Loucy (cell line): Measurements from ENCODE around the gene CXCL17.

ENCODE experiments used
- H2AFZ ChIP-seq: fragments of 200-600 bp; sonication (generic); 2 replicates; pipeline ENCODE4 v1.6.0; 2016; ENCODE audit warnings: antibody characterized with exemption, mild to moderate bottlenecking, low read length, moderate library complexity
- H3F3A ChIP-seq: fragments of 200-600 bp; 2 replicates; pipeline ENCODE4 v1.6.0; 2016; ENCODE audit warnings: antibody characterized with exemption, low read depth, mild to moderate bottlenecking
- H3K27me3 ChIP-seq: fragments of 200-600 bp; sonication (generic); 2 replicates; pipeline ENCODE4 v1.6.1; 2014; ENCODE audit warnings: low read length, mild to moderate bottlenecking; ENCODE audit not compliant: insufficient read depth, poor library complexity, severe bottlenecking
- H3K36me3 ChIP-seq: fragments of 200-600 bp; sonication (generic); 2 replicates; pipeline ENCODE4 v1.6.1; 2016; ENCODE audit warnings: low read length; ENCODE audit not compliant: insufficient read depth
- H3K4me1 ChIP-seq: fragments of 200-600 bp; sonication (generic); 2 replicates; pipeline ENCODE4 v1.5.1; 2014; ENCODE audit warnings: low read length, mild to moderate bottlenecking; ENCODE audit not compliant: insufficient read depth, poor library complexity, severe bottlenecking
- H3K4me2 ChIP-seq: fragments of 200-600 bp; sonication (generic); 2 replicates; pipeline ENCODE4 v1.6.0; 2014; ENCODE audit warnings: antibody characterized with exemption, low read length, low read depth, mild to moderate bottlenecking; ENCODE audit not compliant: poor library complexity, severe bottlenecking
- H3K4me3 ChIP-seq: fragments of 200-600 bp; sonication (generic); 2 replicates; pipeline ENCODE4 v1.5.1; 2014; ENCODE audit warnings: low read length, mild to moderate bottlenecking, mixed read lengths; ENCODE audit not compliant: poor library complexity, severe bottlenecking
- H3K79me2 ChIP-seq: fragments of 200-600 bp; sonication (generic); 2 replicates; pipeline ENCODE4 v1.6.1; 2014; ENCODE audit warnings: low read length; ENCODE audit not compliant: insufficient read depth
- H3K9ac ChIP-seq: fragments of 200-600 bp; sonication (generic); 2 replicates; pipeline ENCODE4 v1.6.0; 2014; ENCODE audit warnings: mild to moderate bottlenecking, low read depth, low read length, moderate library complexity; ENCODE audit not compliant: poor library complexity, severe bottlenecking
- H3K9me2 ChIP-seq: fragments of 200-600 bp; sonication (generic); replicated peaks from 2 replicates; pipeline ENCODE4 v1.6.1; 2016; ENCODE audit warnings: low read depth, low read length, mixed read lengths
- H3K9me3 ChIP-seq: fragments of 200-600 bp; sonication (generic); 2 replicates; pipeline ENCODE4 v1.6.1; 2014; ENCODE audit warnings: mild to moderate bottlenecking, antibody characterized with exemption, low read length, low read depth; ENCODE audit not compliant: insufficient read depth
- H4K20me1 ChIP-seq: fragments of 200-600 bp; sonication (generic); 2 replicates; pipeline ENCODE4 v1.6.0; 2014; ENCODE audit warnings: antibody characterized with exemption, low read length, mild to moderate bottlenecking; ENCODE audit not compliant: insufficient read depth, poor library complexity, severe bottlenecking
- EZH2phosphoT487 ChIP-seq: fragments of 200-600 bp; IDR thresholded peaks from 2 replicates; pipeline ENCODE4 v1.6.1; 2018; ENCODE audit warnings: antibody characterized with exemption, mild to moderate bottlenecking, moderate library complexity, borderline replicate concordance
- TF ChIP-seq, protein P1 (sequence below): fragments of 200-600 bp; sonication (generic); conservative IDR thresholded peaks from 2 replicates; pipeline ENCODE4 v1.5.1; 2014; ENCODE audit warnings: mild to moderate bottlenecking, antibody characterized with exemption, low read length

CXCL17 gene

GRCh38 chr19:42392165-42392564 lies 50.6 kb downstream of the CXCL17 start:
- Histone ChIP-seq H3K36me3 (no peaks in the 10 kb centered on the region), H3K9me3 (no peaks in the 10 kb centered on the region), H3K4me1 (peaks cover 9% of the 10 kb centered on the region), H2AFZ (no peak overlapping the region), H3K27me3 (no peaks in the 10 kb centered on the region), H3K9ac (no peak overlapping the region), H3K79me2 (peaks cover 1% of the 10 kb centered on the region; the same call in 1 of the 2 replicates), H4K20me1 (no peaks in the 10 kb centered on the region), H3F3A (no peaks in the 10 kb centered on the region), H3K9me2 (no peaks in the 10 kb centered on the region), H3K4me2 (no peak overlapping the region), H3K4me3 (no peak overlapping the region)
- TF ChIP-seq, protein P1, sequence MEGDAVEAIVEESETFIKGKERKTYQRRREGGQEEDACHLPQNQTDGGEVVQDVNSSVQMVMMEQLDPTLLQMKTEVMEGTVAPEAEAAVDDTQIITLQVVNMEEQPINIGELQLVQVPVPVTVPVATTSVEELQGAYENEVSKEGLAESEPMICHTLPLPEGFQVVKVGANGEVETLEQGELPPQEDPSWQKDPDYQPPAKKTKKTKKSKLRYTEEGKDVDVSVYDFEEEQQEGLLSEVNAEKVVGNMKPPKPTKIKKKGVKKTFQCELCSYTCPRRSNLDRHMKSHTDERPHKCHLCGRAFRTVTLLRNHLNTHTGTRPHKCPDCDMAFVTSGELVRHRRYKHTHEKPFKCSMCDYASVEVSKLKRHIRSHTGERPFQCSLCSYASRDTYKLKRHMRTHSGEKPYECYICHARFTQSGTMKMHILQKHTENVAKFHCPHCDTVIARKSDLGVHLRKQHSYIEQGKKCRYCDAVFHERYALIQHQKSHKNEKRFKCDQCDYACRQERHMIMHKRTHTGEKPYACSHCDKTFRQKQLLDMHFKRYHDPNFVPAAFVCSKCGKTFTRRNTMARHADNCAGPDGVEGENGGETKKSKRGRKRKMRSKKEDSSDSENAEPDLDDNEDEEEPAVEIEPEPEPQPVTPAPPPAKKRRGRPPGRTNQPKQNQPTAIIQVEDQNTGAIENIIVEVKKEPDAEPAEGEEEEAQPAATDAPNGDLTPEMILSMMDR, result no peak
- no peak for TF ChIP-seq EZH2phosphoT487

DNA sequence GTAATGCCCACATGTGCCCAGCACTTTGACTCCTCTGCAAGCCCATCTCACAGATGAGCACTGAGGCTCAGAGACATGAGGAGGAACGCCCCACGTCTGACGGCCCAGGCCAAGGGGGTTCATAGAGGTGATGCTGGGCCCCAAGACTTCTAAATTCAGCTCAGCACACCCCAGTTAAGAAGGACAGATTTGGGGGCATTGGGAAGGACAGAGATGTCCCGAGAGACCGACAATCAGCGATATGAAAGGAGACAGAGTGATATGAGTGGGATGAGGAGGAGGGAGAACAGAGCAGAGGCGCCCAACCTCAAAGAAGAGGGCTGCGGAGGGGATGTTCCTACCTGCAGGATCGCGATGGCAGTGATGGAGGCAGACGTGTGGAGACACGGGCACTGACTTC lies 52.8 kb downstream of the CXCL17 start, which contains the start of gene CNFN:
TSS of gene CNFN (minus strand) at position 399 of the 400 bp plus-strand sequence. CDS start 1,260 bp downstream, outside the sequence.
- no peak within 1 kb of the TSS for H3K4me2 ChIP-seq
- H3K36me3 ChIP-seq, result no peaks in the 10 kb centered on the region
- no peaks in the 10 kb centered on the region for H3F3A ChIP-seq
- H3K9me3 ChIP-seq, result no peaks in the 10 kb centered on the region
- no peak within 1 kb of the TSS for H3K4me3 ChIP-seq
- no peaks in the 10 kb centered on the region for H3K27me3 ChIP-seq
- peaks cover 6% of the 10 kb centered on the region for H3K4me1 ChIP-seq
- H3K9me2 ChIP-seq, result no peaks in the 10 kb centered on the region
- no peaks in the 10 kb centered on the region for H4K20me1 ChIP-seq
- TF ChIP-seq, protein P1, result no peak
- TF ChIP-seq EZH2phosphoT487, result no peak
- no peak within 1 kb of the TSS for H2AFZ ChIP-seq
- no peak within 1 kb of the TSS for H3K9ac ChIP-seq
- no peaks in the 10 kb centered on the region for H3K79me2 ChIP-seq

GRCh38 chr19:42388851-42389489 lies 53.8 kb downstream of the CXCL17 start:
- Histone ChIP-seq H3K36me3 (no peaks in the 10 kb centered on the region), H3K9ac (no peak overlapping the region)

More at GRCh38 chr19:42388851-42389489, 53.8 kb downstream of the CXCL17 start:
- H3K4me1 ChIP-seq, result peaks cover 6% of the 10 kb centered on the region
- H3K9me2 ChIP-seq, result no peaks in the 10 kb centered on the region
- no peaks in the 10 kb centered on the region for H4K20me1 ChIP-seq
- no peaks in the 10 kb centered on the region for H3K79me2 ChIP-seq
- H3F3A ChIP-seq, result no peaks in the 10 kb centered on the region
- H3K4me3 ChIP-seq, result no peak overlapping the region
- H2AFZ ChIP-seq, result no peak overlapping the region
- no peaks in the 10 kb centered on the region for H3K9me3 ChIP-seq
- no peak for TF ChIP-seq EZH2phosphoT487
- TF ChIP-seq, protein P1, result no peak
- H3K4me2 ChIP-seq, result no peak overlapping the region
- no peaks in the 10 kb centered on the region for H3K27me3 ChIP-seq
